ENCODE results near the gene CHST8.

GRCh38 chr19:33601583-33601982 is 20.2 kb upstream of the CHST8 start:
- TF ChIP-seq FOXM1 (IDR thresholded peaks at IDR 0.05; ENCODE audit: borderline replicate concordance) (no peak), TARDBP (IDR thresholded peaks at IDR 0.05) (no peak), FOXA1 (IDR thresholded peaks at IDR 0.05) (no peak), NFRKB (IDR thresholded peaks at IDR 0.05) (no peak), LEF1 (IDR thresholded peaks at IDR 0.05; ENCODE audit: borderline replicate concordance) (no peak), FOXK2 (IDR thresholded peaks at IDR 0.05) (no peak), ELF4 (IDR thresholded peaks at IDR 0.05) (no peak), PKNOX1 (IDR thresholded peaks at IDR 0.05) (no peak), ARNT (IDR thresholded peaks at IDR 0.05) (no peak), HDGF (IDR thresholded peaks at IDR 0.05; ENCODE audit: borderline replicate concordance) (no peak), SP1 (IDR thresholded peaks at IDR 0.05) (no peak)
